Prostate gland (tissue), 2 donors: Measurements from ENCODE around the gene HIBCH.

ENCODE experiments used
- CTCF ChIP-seq, 4 experiments: fragments of 200-600 bp in 2 of 4; fragments of 450-650 bp in 2 of 4; sonication (generic) in 2 of 4; IDR thresholded peaks; 1 replicate in 3 of 4; 2 replicates in 1 of 4; pipeline ENCODE4 v1.5.1; 2016 to 2019; ENCODE audit warnings: antibody characterized with exemption in 4 of 4, mild to moderate bottlenecking in 2 of 4, moderate library complexity in 2 of 4
- POLR2A ChIP-seq: fragments of 450-650 bp; IDR thresholded peaks from one replicate; pipeline ENCODE4 v1.6.1; 2016; ENCODE audit warnings: antibody characterized with exemption, mild to moderate bottlenecking

- TF ChIP-seq CTCF (IDR thresholded peaks at IDR 0.05): no peak
- no peak for TF ChIP-seq POLR2A
Measured at GRCh38 chr2:190362894-190363293, 43.3 kb upstream of the HIBCH start.
